ENCODE data around the gene RDH12. TPM values are rescaled to one million over a fixed set of nuclear protein-coding genes. Genes with fewer than 3 reads are reported as not detected.
"Not testable (repeated sequence)": the region's sequence is repeated elsewhere in the genome, so short reads cannot be mapped to it uniquely, and the experiment has no call there.

Gene RDH12
- total RNA-seq, 1 experiment from 2014 or later = 0.38 TPM

GRCh38 chr14:67710209-67710608 is 8.5 kb downstream of the RDH12 start:
- no peak for TF ChIP-seq CTCF (IDR thresholded peaks at IDR 0.05; ENCODE audit: unreplicated experiment)
- Mint-ChIP-seq H3K4me1 (ENCODE audit: low read depth, unreplicated experiment) (peaks cover 3% of the 10 kb centered on the region), H3K36me3 (ENCODE audit: insufficient read depth, unreplicated experiment) (no peaks in the 10 kb centered on the region), H3K27ac (ENCODE audit: unreplicated experiment) (no peak overlapping the region), H3K4me3 (ENCODE audit: low read depth, unreplicated experiment) (no peak overlapping the region), H3K27me3 (ENCODE audit: unreplicated experiment) (no peaks in the 10 kb centered on the region), H3K9me3 (ENCODE audit: low read depth, unreplicated experiment) (peaks cover 2% of the 10 kb centered on the region)
- intact Hi-C loops (cut with micrococcal nuclease; ENCODE audit: unreplicated experiment) = no loop called here
- BruUV-seq (replicated peaks) = no TSS peak
- no peak for DNase-seq
- CTCF ChIA-PET = no interaction called here

- TF ChIP-seq CTCF (IDR thresholded peaks at IDR 0.05; ENCODE audit: unreplicated experiment) = no peak
- Mint-ChIP-seq H3K9me3 (ENCODE audit: low read depth, unreplicated experiment) (no peaks in the 10 kb centered on the region), H3K4me3 (ENCODE audit: low read depth, unreplicated experiment) (no peak overlapping the region), H3K4me1 (ENCODE audit: low read depth, unreplicated experiment) (peaks cover 17% of the 10 kb centered on the region), H3K36me3 (ENCODE audit: insufficient read depth, unreplicated experiment) (no peaks in the 10 kb centered on the region), H3K27ac (ENCODE audit: unreplicated experiment) (no peak overlapping the region), H3K27me3 (ENCODE audit: unreplicated experiment) (no peaks in the 10 kb centered on the region)
- no TSS peak for BruUV-seq (replicated peaks)
- intact Hi-C loops (cut with micrococcal nuclease; ENCODE audit: unreplicated experiment) = no loop called here
- DNase-seq = no peak
- CTCF ChIA-PET = no interaction called here
Measured at GRCh38 chr14:67717048-67717447, 15.4 kb downstream of the RDH12 start.

GRCh38 chr14:67718265-67718664 is 16.6 kb downstream of the RDH12 start:
- Mint-ChIP-seq H3K4me1 (ENCODE audit: low read depth, unreplicated experiment) (peaks cover 17% of the 10 kb centered on the region), H3K4me3 (ENCODE audit: low read depth, unreplicated experiment) (no peak overlapping the region), H3K36me3 (ENCODE audit: insufficient read depth, unreplicated experiment) (no peaks in the 10 kb centered on the region), H3K9me3 (ENCODE audit: low read depth, unreplicated experiment) (no peaks in the 10 kb centered on the region), H3K27me3 (ENCODE audit: unreplicated experiment) (no peaks in the 10 kb centered on the region), H3K27ac (ENCODE audit: unreplicated experiment) (no peak overlapping the region)
- intact Hi-C loops (cut with micrococcal nuclease; ENCODE audit: unreplicated experiment) = no loop called here
- TF ChIP-seq CTCF (IDR thresholded peaks at IDR 0.05; ENCODE audit: unreplicated experiment) = no peak
- BruUV-seq (replicated peaks) = no TSS peak
- no peak for DNase-seq
- CTCF ChIA-PET = no interaction called here

GRCh38 chr14:67719385-67719784 is 17.7 kb downstream of the RDH12 start:
- H3K9me3 Mint-ChIP-seq (ENCODE audit: low read depth, unreplicated experiment); H3K36me3 Mint-ChIP-seq (ENCODE audit: insufficient read depth, unreplicated experiment); intact Hi-C loops (cut with micrococcal nuclease; ENCODE audit: unreplicated experiment); H3K27me3 Mint-ChIP-seq (ENCODE audit: unreplicated experiment); DNase-seq; H3K27ac Mint-ChIP-seq (ENCODE audit: unreplicated experiment); CTCF ChIA-PET; BruUV-seq (replicated peaks); H3K4me3 Mint-ChIP-seq (ENCODE audit: low read depth, unreplicated experiment): not testable (repeated sequence)
- H3K4me1 Mint-ChIP-seq (ENCODE audit: low read depth, unreplicated experiment) = peaks cover 17% of the 10 kb centered on the region

GRCh38 chr14:67719866-67720265 is 18.2 kb downstream of the RDH12 start:
- Mint-ChIP-seq H3K9me3 (ENCODE audit: low read depth, unreplicated experiment) (no peaks in the 10 kb centered on the region), H3K27ac (ENCODE audit: unreplicated experiment) (no peak overlapping the region), H3K36me3 (ENCODE audit: insufficient read depth, unreplicated experiment) (no peaks in the 10 kb centered on the region), H3K4me3 (ENCODE audit: low read depth, unreplicated experiment) (no peak overlapping the region), H3K27me3 (ENCODE audit: unreplicated experiment) (no peaks in the 10 kb centered on the region), H3K4me1 (ENCODE audit: low read depth, unreplicated experiment) (peaks cover 17% of the 10 kb centered on the region)
- intact Hi-C loops (cut with micrococcal nuclease; ENCODE audit: unreplicated experiment) = no loop called here
- TF ChIP-seq CTCF (IDR thresholded peaks at IDR 0.05; ENCODE audit: unreplicated experiment) = no peak
- CTCF ChIA-PET = no interaction called here
- DNase-seq = no peak
- no TSS peak for BruUV-seq (replicated peaks)

All from Calu3 (cell line).